Suprapubic skin (tissue), 4 donors: ENCODE measurements around the gene LACTB.

Experiments used
- CTCF ChIP-seq, 2 donors: fragments of 200-600 bp in 1 of 2; fragments of 450-650 bp in 1 of 2; sonication (generic) in 1 of 2; IDR thresholded peaks; one replicate each; pipeline ENCODE4 v1.5.1; 2016 to 2019; ENCODE audit warnings: antibody characterized with exemption in 2 of 2, mild to moderate bottlenecking in 1 of 2, moderate library complexity in 1 of 2
- POLR2A ChIP-seq, 2 donors: fragments of 450-650 bp; IDR thresholded peaks; one replicate each; pipeline ENCODE4 v1.6.1; 2017; ENCODE audit warnings: antibody characterized with exemption in 2 of 2, mild to moderate bottlenecking in 2 of 2, moderate library complexity in 2 of 2
- POLR2AphosphoS5 ChIP-seq, 3 donors: sonication (generic); formaldehyde crosslinking; IDR thresholded peaks; one replicate each; pipeline ENCODE4 v1.6.1; 2017; ENCODE audit warnings: antibody characterized with exemption in 3 of 3

- TF ChIP-seq POLR2A (IDR thresholded peaks at IDR 0.05) (no peak), CTCF (IDR thresholded peaks at IDR 0.05) (no peak), POLR2AphosphoS5 (IDR thresholded peaks at IDR 0.05) (no peak)
Measured at GRCh38 chr15:63083541-63083940, 38.1 kb upstream of the LACTB start.
